Purkinje cell (primary cell): ENCODE data around the gene CLIP3. TPM values are rescaled to one million over a fixed set of nuclear protein-coding genes. Genes with fewer than 3 reads are reported as not detected.

Source experiments
- polyA plus RNA-seq: library from polyadenylated mRNA; unstranded; fragments of >200 nt; fragmentation: Nextera tagmentation; gene quantifications from 2 replicates; pipeline ENCODE4 v1.2.1, GENCODE V29; 2014

The CLIP3 gene, protein sequence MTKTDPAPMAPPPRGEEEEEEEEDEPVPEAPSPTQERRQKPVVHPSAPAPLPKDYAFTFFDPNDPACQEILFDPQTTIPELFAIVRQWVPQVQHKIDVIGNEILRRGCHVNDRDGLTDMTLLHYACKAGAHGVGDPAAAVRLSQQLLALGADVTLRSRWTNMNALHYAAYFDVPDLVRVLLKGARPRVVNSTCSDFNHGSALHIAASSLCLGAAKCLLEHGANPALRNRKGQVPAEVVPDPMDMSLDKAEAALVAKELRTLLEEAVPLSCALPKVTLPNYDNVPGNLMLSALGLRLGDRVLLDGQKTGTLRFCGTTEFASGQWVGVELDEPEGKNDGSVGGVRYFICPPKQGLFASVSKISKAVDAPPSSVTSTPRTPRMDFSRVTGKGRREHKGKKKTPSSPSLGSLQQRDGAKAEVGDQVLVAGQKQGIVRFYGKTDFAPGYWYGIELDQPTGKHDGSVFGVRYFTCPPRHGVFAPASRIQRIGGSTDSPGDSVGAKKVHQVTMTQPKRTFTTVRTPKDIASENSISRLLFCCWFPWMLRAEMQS
- 34.3 and 46.5 TPM in 2 replicates for polyA plus RNA-seq

DNA sequence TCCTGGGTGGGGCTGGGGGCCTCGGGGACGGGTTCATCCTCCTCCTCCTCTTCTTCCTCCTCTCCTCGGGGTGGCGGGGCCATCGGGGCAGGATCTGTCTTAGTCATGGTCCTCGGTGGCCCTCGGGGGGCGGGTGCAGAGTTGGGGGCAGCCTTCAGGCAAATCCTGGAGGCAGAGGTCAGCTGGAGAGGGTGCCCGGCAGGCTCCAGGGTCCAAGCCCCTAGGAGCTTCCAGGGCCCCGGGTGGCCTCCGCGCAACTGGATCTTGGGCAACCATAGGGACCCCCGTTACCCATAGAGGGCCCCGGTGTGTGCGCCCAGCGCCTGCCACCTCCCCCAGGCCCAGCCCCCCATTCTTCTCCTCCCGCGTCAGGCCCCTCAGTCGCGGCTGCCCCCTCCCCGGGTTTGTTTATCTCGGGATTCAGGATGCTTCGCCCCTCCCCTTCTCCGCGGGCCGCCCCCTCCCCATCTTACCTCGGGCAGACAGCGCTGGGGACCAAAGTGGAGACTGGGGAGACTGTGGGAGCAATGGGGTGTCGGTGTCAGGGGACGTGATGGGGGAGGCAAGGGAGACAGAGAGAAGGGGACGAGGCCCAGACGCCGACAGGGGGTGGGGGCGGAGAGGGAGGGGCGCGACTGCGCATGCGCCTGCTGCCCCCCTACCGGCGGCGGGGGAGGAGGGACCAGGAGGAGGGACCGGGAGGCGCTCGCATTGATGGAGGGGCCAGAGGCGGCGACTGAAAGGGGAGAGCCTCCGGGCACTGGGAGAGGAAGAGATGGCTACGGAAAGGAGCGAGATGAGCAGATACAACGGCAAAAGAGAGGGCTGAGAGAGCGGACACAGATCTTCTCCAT lies at the start of gene CLIP3:
Gene CLIP3 (minus strand): TSS at position 623 of the 854 bp plus-strand sequence. CDS start 516 bp downstream, at position 107.

DNA sequence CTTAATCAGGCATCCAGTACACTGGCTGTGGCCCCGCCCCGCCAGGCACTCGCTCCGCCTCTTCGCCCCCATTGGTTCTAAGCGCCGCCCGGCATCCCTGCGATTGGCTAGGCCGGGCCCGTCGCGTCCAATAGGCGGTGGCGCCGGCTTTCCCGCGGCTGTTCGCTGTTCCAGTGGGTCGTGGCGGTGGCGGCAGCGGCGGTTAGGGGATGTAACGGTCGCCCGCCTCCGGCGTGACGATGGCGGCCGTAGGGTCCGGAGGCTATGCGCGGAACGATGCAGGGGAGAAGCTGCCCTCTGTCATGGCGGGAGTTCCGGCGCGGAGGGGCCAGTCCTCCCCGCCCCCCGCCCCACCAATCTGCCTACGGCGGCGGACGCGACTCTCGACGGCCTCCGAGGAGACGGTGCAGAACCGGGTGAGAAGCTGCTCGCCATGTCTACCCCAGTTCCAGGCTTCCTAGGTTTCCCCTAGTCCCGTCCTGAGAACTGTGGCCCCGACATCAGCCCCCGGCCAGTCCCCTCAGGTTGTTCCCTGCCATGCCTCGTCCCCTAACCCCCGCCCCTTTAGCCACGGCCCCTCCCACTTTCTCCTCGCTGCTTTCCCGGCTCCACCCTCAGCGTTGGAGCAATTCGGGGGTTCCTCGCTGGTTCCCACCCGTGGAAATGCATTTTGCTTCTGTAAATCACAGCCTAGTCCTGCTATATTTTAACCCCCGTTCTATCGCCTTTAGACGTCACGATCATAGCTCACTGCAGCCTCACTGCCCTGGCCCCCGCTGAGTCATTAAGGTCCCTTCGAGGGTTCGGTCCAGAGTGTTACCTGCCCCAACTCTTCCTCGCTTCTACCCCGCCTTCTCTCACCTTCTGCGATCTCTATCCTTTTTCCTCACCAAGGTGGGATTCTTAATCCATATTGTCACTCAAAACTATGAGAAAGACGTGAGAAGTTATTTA lies 22.3 kb upstream of the CLIP3 start, which contains the start of gene WDR62:
Gene WDR62 (plus strand): TSS at position 165 of the 954 bp plus-strand sequence. CDS start 75 bp downstream, at position 240.

DNA sequence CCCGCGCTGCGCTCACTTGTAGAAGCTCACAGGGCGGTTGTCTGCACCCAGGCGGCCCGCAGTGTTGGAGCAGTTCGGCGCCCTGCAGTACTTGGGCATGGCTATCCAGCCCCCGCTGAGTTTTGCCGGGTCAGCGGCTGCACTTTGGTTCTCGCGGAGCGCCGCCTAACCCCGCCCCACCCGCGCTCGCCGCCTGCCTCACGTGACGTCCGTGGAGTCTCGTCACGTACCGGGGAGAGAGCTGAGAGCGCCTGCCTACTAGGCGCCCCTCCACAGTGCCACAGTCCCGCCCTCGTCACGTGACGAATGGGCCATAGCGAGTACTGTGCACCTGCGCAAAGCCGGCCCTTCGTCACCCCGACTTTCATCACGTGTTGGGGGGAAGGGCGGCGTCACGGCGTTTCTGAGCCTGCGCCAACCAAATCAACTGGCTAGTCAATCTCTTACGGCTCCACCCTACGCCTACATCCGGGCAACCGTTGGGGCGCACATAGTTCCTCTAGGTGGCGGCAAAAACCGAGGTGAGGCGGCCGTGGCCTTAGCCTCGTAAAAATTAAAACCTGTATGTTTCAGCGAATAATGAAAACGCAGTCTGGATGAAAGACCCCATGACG lies 21.6 kb upstream of the CLIP3 start, which contains the start of gene THAP8:
Gene THAP8 (minus strand): TSS at position 167 of the 614 bp plus-strand sequence. CDS start 68 bp downstream, at position 99.

DNA sequence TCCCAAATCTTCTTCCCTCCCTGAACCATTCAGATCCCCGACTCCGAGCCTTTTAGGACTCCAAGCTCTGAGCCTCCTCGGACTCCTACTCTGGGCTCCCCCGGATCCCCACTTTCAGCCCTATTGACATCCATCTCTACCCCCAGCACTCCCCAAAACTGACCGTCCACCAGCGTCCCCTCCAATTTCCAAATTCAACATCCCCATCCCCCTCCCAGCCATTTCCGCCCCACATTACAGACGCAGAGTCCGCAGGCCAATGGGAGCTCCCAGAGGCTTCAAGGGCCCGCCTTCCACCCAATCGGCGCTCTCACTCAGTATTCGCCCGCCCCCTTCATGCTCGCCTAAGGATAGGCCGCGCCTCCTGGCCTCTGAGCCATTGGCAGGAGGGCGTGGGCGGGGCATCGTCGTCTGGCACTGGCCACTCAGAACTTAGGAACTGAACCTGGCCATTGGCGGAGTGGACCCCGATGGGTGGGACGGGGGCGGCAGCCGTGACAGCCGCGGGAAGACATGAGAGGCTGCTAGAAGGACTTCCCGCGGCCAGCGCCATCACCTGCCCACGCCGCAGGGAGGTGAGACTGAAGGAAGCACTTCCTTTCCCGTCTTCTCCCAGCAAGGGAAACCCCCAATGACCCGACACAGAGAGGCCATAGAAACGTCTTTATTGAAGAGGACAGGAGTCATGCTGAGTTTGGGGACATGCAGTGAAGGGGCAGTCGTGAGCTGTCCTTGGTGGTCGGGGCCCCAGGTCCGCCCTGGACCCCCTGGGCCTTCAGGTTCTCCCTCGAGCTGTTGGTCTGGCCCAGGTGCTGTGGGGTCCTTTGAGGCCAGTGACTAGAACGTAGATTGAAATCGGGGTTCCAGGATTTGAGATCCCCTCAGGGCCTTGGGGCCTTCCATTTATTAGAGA lies 18.4 kb downstream of the CLIP3 start, which contains the start of gene ALKBH6:
Gene ALKBH6 (minus strand): TSS at position 202 of the 913 bp plus-strand sequence. CDS start 816 bp downstream, outside the sequence.

DNA sequence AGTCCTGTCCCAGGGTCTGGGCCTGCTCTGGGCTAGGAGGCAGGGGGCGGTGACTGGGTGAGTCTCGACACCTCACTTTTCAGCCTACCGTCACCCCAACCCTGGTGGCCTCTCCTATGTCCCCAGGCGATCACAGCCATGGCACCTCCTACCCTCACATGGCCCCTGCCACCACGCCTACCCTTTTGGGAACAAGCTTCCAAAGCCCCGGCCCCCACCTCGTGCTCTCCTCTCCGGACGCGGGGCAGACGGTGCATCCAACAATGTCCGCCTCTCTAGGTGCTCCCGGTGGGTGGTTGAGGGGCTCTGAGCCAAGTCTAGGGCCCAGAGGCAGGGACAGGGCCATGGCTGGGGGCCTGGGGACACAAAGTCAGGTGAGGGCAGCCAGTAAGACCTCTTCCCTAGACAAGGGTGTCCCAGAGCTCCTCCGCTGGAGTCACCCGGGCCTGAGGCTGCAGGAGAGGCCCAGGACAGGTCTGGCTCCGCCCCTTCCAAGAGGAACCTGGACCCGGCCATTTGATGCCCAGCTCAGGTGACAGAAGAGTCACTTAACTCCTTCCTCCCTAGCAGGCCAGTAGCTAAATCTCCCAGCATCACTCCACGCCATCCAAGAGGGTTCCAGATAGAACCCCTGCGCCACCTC lies 24.2 kb downstream of the CLIP3 start, which contains the start of gene SYNE4:
Gene SYNE4 (minus strand): TSS at position 478 of the 643 bp plus-strand sequence. CDS start 132 bp downstream, at position 346.

DNA sequence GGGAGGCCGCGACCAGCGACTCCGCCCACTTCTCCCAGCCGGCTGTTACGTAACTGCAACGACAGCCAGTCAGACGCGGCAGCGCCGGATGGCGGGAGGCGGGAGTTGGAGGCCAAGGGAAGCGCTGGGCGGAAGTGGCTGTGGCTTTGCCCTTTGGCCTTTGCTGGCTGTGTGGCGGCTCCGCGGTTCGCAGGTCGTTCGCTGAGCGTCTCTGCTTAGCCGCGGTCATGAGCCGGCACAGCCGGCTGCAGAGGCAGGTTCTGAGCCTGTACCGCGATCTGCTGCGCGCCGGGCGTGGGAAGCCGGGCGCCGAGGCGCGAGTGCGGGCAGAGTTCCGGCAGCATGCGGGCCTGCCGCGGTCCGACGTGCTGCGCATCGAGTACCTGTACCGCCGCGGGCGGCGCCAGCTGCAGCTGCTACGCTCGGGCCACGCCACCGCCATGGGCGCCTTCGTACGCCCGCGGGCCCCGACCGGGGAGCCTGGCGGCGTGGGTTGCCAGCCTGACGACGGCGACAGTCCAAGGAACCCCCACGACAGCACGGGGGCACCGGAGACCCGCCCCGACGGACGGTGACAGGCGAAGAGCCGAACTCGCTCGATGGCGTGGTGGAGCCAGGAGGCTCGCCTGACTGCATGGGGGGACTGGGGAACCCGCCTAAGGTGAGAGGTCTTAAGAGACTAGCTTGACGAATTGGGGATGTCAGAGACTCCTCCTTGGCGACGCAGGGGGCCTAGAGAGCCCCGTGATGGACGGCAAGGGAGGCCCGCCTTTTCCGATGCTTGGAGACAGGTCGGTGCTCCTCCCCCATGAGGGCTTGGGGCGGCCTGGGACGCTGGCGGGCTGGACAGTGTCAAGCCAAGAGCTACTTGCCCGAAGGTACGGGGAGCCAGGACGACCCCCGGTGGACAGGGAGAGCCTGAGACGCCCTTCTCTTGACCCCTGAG lies 37.4 kb downstream of the CLIP3 start, which contains the start of gene SDHAF1:
Gene SDHAF1 (plus strand): TSS at position 141 of the 946 bp plus-strand sequence. CDS start 87 bp downstream, at position 228.

Other genes with a start within 250 kb of the CLIP3 start
- not detected in 2 replicates for gene PRODH2, start 220.0 kb downstream of the CLIP3 start, polyA plus RNA-seq
- 0.08 TPM in 1 of 2 replicates, not detected in the other for gene NPHS1, start 180.4 kb downstream of the CLIP3 start, polyA plus RNA-seq
- 1.1 TPM in 1 of 2 replicates, not detected in the other for gene KIRREL2, start 176.0 kb downstream of the CLIP3 start, polyA plus RNA-seq
- 223 and 377 TPM in 2 replicates for gene APLP1, start 164.3 kb downstream of the CLIP3 start, polyA plus RNA-seq
- gene NFKBID, start 132.3 kb downstream of the CLIP3 start, polyA plus RNA-seq: 1.5 and 1.8 TPM in 2 replicates
- gene HCST, start 130.3 kb downstream of the CLIP3 start, polyA plus RNA-seq: 2.0 and 3.8 TPM in 2 replicates
- gene TYROBP, start 124.6 kb downstream of the CLIP3 start, polyA plus RNA-seq: 0.70 TPM in 1 of 2 replicates, not detected in the other
- gene LRFN3, start 96.5 kb downstream of the CLIP3 start, polyA plus RNA-seq: 0.15 and 0.60 TPM in 2 replicates
- gene SDHAF1, start 37.7 kb downstream of the CLIP3 start, polyA plus RNA-seq: 6.4 and 14.1 TPM in 2 replicates
- 3.4 and 4.6 TPM in 2 replicates for gene SYNE4, start 24.1 kb downstream of the CLIP3 start, polyA plus RNA-seq
- 1.9 and 9.9 TPM in 2 replicates for gene ALKBH6, start 18.7 kb downstream of the CLIP3 start, polyA plus RNA-seq
- gene THAP8, start 21.4 kb upstream of the CLIP3 start, polyA plus RNA-seq: 1.3 and 2.7 TPM in 2 replicates
- gene WDR62, start 22.0 kb upstream of the CLIP3 start, polyA plus RNA-seq: 1.9 TPM in 1 of 2 replicates, not detected in the other
- gene OVOL3, start 78.3 kb upstream of the CLIP3 start, polyA plus RNA-seq: not detected in 2 replicates
- 314 and 340 TPM in 2 replicates for gene POLR2I, start 82.0 kb upstream of the CLIP3 start, polyA plus RNA-seq
- 84.8 and 90.6 TPM in 2 replicates for gene TBCB, start 82.6 kb upstream of the CLIP3 start, polyA plus RNA-seq
- gene CAPNS1, start 107.2 kb upstream of the CLIP3 start, polyA plus RNA-seq: 272 and 360 TPM in 2 replicates
- gene COX7A1, start 119.6 kb upstream of the CLIP3 start, polyA plus RNA-seq: 639 and 665 TPM in 2 replicates
- 0.69 and 5.6 TPM in 2 replicates for gene ZNF565, start 181.8 kb upstream of the CLIP3 start, polyA plus RNA-seq
- gene ZNF146, start 182.2 kb upstream of the CLIP3 start, polyA plus RNA-seq: 23.3 and 28.6 TPM in 2 replicates